ENCODE data around the gene MTERF1. TPM values are rescaled to one million over a fixed set of nuclear protein-coding genes. Genes with fewer than 3 reads are reported as not detected.

MTERF1 gene
- total RNA-seq, 1 donor from 2014 or later, result 19.5 TPM

GRCh38 chr7:91835091-91835825 is 45.2 kb downstream of the MTERF1 start:
- intact Hi-C loops (cut with micrococcal nuclease), result no loop called here
- no peaks in the 10 kb centered on the region for H3K27me3 Mint-ChIP-seq

GRCh38 chr7:91832493-91833045 is 47.9 kb downstream of the MTERF1 start:
- no peak overlapping the region for H3K4me3 Mint-ChIP-seq
- peaks cover 2% of the 10 kb centered on the region for H3K4me1 Mint-ChIP-seq
- no peaks in the 10 kb centered on the region for H3K9me3 Mint-ChIP-seq
- H3K36me3 Mint-ChIP-seq (ENCODE audit: low read depth), result no peaks in the 10 kb centered on the region
- intact Hi-C loops (cut with micrococcal nuclease), result loop anchor here (5.0 kb wide), 1 partner anchor 45 kb away; no protein-coding TSS in a partner anchor
- no peak overlapping the region for H3K27ac Mint-ChIP-seq
- no peak for DNase-seq
- H3K27me3 Mint-ChIP-seq, result no peaks in the 10 kb centered on the region

More at GRCh38 chr7:91835091-91835825, 45.2 kb downstream of the MTERF1 start:
- Mint-ChIP-seq H3K9me3 (no peaks in the 10 kb centered on the region), H3K27ac (no peak overlapping the region), H3K36me3 (ENCODE audit: low read depth) (no peaks in the 10 kb centered on the region), H3K4me1 (no peaks in the 10 kb centered on the region), H3K4me3 (no peak overlapping the region)
- no peak for DNase-seq

GRCh38 chr7:91827169-91827568 is 53.3 kb downstream of the MTERF1 start:
- Mint-ChIP-seq H3K4me3 (no peak overlapping the region), H3K27ac (no peak overlapping the region), H3K27me3 (no peaks in the 10 kb centered on the region), H3K9me3 (no peaks in the 10 kb centered on the region), H3K4me1 (peaks cover 2% of the 10 kb centered on the region), H3K36me3 (ENCODE audit: low read depth) (no peaks in the 10 kb centered on the region)
- no peak for DNase-seq
- intact Hi-C loops (cut with micrococcal nuclease), result no loop called here

GRCh38 chr7:91826377-91826776 is 54.1 kb downstream of the MTERF1 start:
- no peak overlapping the region for H3K4me3 Mint-ChIP-seq
- H3K4me1 Mint-ChIP-seq, result peaks cover 2% of the 10 kb centered on the region
- intact Hi-C loops (cut with micrococcal nuclease), result no loop called here
- no peak for DNase-seq
- H3K27me3 Mint-ChIP-seq, result no peaks in the 10 kb centered on the region
- peaks cover 3% of the 10 kb centered on the region for H3K9me3 Mint-ChIP-seq
- no peaks in the 10 kb centered on the region for H3K36me3 Mint-ChIP-seq (ENCODE audit: low read depth)
- no peak overlapping the region for H3K27ac Mint-ChIP-seq

- H3K4me3 Mint-ChIP-seq, result no peak overlapping the region
- no peaks in the 10 kb centered on the region for H3K36me3 Mint-ChIP-seq (ENCODE audit: low read depth)
- H3K9me3 Mint-ChIP-seq, result peaks cover 6% of the 10 kb centered on the region
Measured at GRCh38 chr7:91824201-91824600, 56.3 kb downstream of the MTERF1 start.

More at GRCh38 chr7:91824201-91824600, 56.3 kb downstream of the MTERF1 start:
- Mint-ChIP-seq H3K27me3 (no peaks in the 10 kb centered on the region), H3K27ac (no peak overlapping the region), H3K4me1 (no peaks in the 10 kb centered on the region)
- intact Hi-C loops (cut with micrococcal nuclease), result no loop called here
- no peak for DNase-seq

Other genes with a start within 250 kb of the MTERF1 start
- 36.0 and 38.2 TPM in 2 replicates for gene AKAP9, start 60.2 kb upstream of the MTERF1 start, total RNA-seq